HepG2 (cell line): ENCODE results near the gene PTGDS. TPM values are rescaled to one million over a fixed set of nuclear protein-coding genes. Genes with fewer than 3 reads are reported as not detected.

Experiments
- AGO2 ChIP-seq: fragments of 200-400 bp; formaldehyde crosslinking; optimal IDR thresholded peaks from 2 replicates; pipeline ENCODE3; 2017; ENCODE audit warnings: mild to moderate bottlenecking, low read depth, low read length, moderate library complexity
- CHCHD3 ChIP-seq: sonication (generic); formaldehyde crosslinking; IDR thresholded peaks from 2 replicates; pipeline ENCODE4 v1.8.0; 2022; ENCODE audit warnings: mild to moderate bottlenecking, missing genetic modification reagents, moderate library complexity
- DMAP1 ChIP-seq: IDR thresholded peaks from 2 replicates; pipeline ENCODE4 v1.6.1; 2016
- HNF4A ChIP-seq: sonication (generic); formaldehyde crosslinking; IDR thresholded peaks from 2 replicates; pipeline ENCODE4 v1.4.0; 2020; ENCODE audit warnings: missing genetic modification reagents
- HOXA3 ChIP-seq: sonication (generic); formaldehyde crosslinking; IDR thresholded peaks from 2 replicates; pipeline ENCODE4 v1.5.0; 2020; ENCODE audit warnings: missing genetic modification reagents
- IKZF5 ChIP-seq: IDR thresholded peaks from 2 replicates; pipeline ENCODE4 v1.6.1; 2018; ENCODE audit warnings: missing genetic modification reagents, mild to moderate bottlenecking, missing compliant biosample characterization
- KDM4B ChIP-seq: sonication (generic); formaldehyde crosslinking; IDR thresholded peaks from 2 replicates; pipeline ENCODE4 v1.4.0; 2020; ENCODE audit warnings: missing genetic modification reagents
- KDM5B ChIP-seq: sonication (generic); formaldehyde crosslinking; IDR thresholded peaks from 2 replicates; pipeline ENCODE4 v1.4.0; 2020; ENCODE audit warnings: missing genetic modification reagents, mild to moderate bottlenecking, borderline replicate concordance
- KLF16 ChIP-seq, 2 experiments: sonication (generic) in 1 of 2; formaldehyde crosslinking in 1 of 2; IDR thresholded peaks; 2 replicates each; pipeline versions ENCODE4 v1.6.1 to v1.8.0; 2016 to 2023; ENCODE audit warnings: missing genetic modification reagents in 2 of 2, missing compliant biosample characterization in 1 of 2
- RFX1 ChIP-seq: fragments of 450-650 bp; IDR thresholded peaks from 2 replicates; pipeline ENCODE4 v1.6.1; 2017
- SAP130 ChIP-seq: IDR thresholded peaks from 2 replicates; pipeline ENCODE4 v1.6.1; 2016; ENCODE audit warnings: low read depth
- SRSF4 ChIP-seq: fragments of 200-400 bp; formaldehyde crosslinking; IDR thresholded peaks from one replicate; pipeline ENCODE4 v1.6.1; 2018; ENCODE audit warnings: mild to moderate bottlenecking, low read depth, low read length, moderate library complexity; ENCODE audit not compliant: poor library complexity, severe bottlenecking
- TFDP1 ChIP-seq: IDR thresholded peaks from 2 replicates; pipeline ENCODE4 v1.6.1; 2016; ENCODE audit warnings: missing compliant biosample characterization, missing genetic modification reagents, borderline replicate concordance
- ZNF225 ChIP-seq: sonication (generic); formaldehyde crosslinking; IDR thresholded peaks from 2 replicates; pipeline ENCODE4 v1.4.0; 2020; ENCODE audit warnings: mild to moderate bottlenecking, missing genetic modification reagents
- ZNF256 ChIP-seq: sonication (generic); formaldehyde crosslinking; conservative IDR thresholded peaks from 2 replicates; pipeline ENCODE4 v1.4.0; 2020; ENCODE audit warnings: missing genetic modification reagents
- ZNF326 ChIP-seq: sonication (generic); formaldehyde crosslinking; IDR thresholded peaks from 2 replicates; pipeline ENCODE4 v1.4.0; 2020; ENCODE audit warnings: missing genetic modification reagents, borderline replicate concordance
- ZNF572 ChIP-seq: sonication (generic); formaldehyde crosslinking; IDR thresholded peaks from 2 replicates; pipeline ENCODE4 v1.5.1; 2020; ENCODE audit warnings: mild to moderate bottlenecking, missing genetic modification reagents
- ZNF672 ChIP-seq: sonication (generic); formaldehyde crosslinking; IDR thresholded peaks from 2 replicates; pipeline ENCODE4 v1.8.1; 2022; ENCODE audit warnings: missing genetic modification reagents
- ZNF687 ChIP-seq: sonication (generic); formaldehyde crosslinking; IDR thresholded peaks from 2 replicates; pipeline ENCODE4 v1.5.1; 2020; ENCODE audit warnings: mild to moderate bottlenecking, missing genetic modification reagents, moderate library complexity
- ZNF841 ChIP-seq: sonication (generic); formaldehyde crosslinking; IDR thresholded peaks from 2 replicates; pipeline ENCODE4 v1.8.1; 2023; ENCODE audit warnings: missing genetic modification reagents, borderline replicate concordance
- polyA plus RNA-seq, 8 experiments: library from polyadenylated mRNA; depleted of rRNA in 3 of 8; stranded (reverse) in 7 of 8; unstranded in 1 of 8; fragments of >200 nt; fragmentation: Illumina TruSeq in 4 of 8; extraction: Trizol in 4 of 8; gene quantifications; 2 replicates each; pipeline versions ENCODE4 v1.2.1 to v1.2.3, GENCODE V29; 2011 to 2016; ENCODE audit warnings: low read depth in 4 of 8, missing spikeins in 1 of 8, mixed read lengths in 1 of 8; ENCODE audit not compliant: insufficient read depth in 1 of 8
- total RNA-seq, 5 experiments: library from RNA; depleted of rRNA; stranded (reverse); fragments of >200 nt; fragmentation: Illumina TruSeq; extraction: Trizol; gene quantifications; 2 replicates each; pipeline ENCODE4 v1.2.3, GENCODE V29; 2016; ENCODE audit warnings: low read depth in 1 of 5

PTGDS gene
- total and polyA plus RNA-seq, 2 of the 13 experiments (the other 11 are each of a cell fraction or from before 2014, with no cell fraction given): 0.33 to 0.50 TPM

- no peak for TF ChIP-seq ZNF225 (CRISPR knock-in tag)
- TF ChIP-seq SRSF4: no peak
- peak; percentile 29; the same call in 1 of the 2 replicates for TF ChIP-seq DMAP1 (CRISPR knock-in tag)
- TF ChIP-seq HOXA3: peak; percentile 30; the same call in 1 of the 2 replicates
- no peak for TF ChIP-seq RFX1
- TF ChIP-seq ZNF672 (CRISPR knock-in tag): no peak
- no peak for TF ChIP-seq KDM4B (CRISPR knock-in tag)
- TF ChIP-seq ZNF326 (CRISPR knock-in tag): no peak
- TF ChIP-seq ZNF256 (CRISPR knock-in tag): no peak
- TF ChIP-seq ZNF687 (CRISPR knock-in tag): peak; percentile 78
- TF ChIP-seq TFDP1 (CRISPR knock-in tag): peak; percentile 65; the same call in 1 of the 2 replicates
- TF ChIP-seq KDM5B (CRISPR knock-in tag): 0 out of 2 replicates have a peak, but pooled peaks have one; percentile 35
- TF ChIP-seq CHCHD3 (CRISPR knock-in tag): no peak
- TF ChIP-seq ZNF841: no peak
- 0 out of 2 replicates have a peak, but pooled peaks have one; percentile 17 for TF ChIP-seq SAP130 (CRISPR knock-in tag)
- TF ChIP-seq KLF16 (CRISPR knock-in tag; IDR thresholded peaks at IDR 0.05): no peak
- TF ChIP-seq AGO2: no peak
- peak; percentile 75 for TF ChIP-seq HNF4A (CRISPR knock-in tag)
- no peak for TF ChIP-seq IKZF5 (CRISPR knock-in tag)
- 0 out of 2 replicates have a peak, but pooled peaks have one; percentile 36 for TF ChIP-seq ZNF572
- TF ChIP-seq, all 625 proteins: peak for 37
Observed at GRCh38 chr9:137001857-137002645, 24.7 kb downstream of the PTGDS start (continued).
